ENCODE results near the gene GLA. TPM values are rescaled to one million over a fixed set of nuclear protein-coding genes. Genes with fewer than 3 reads are reported as not detected.
A peak's percentile ranks its signal among the peaks of the same experiment; 100 is the strongest.

The GLA gene
- total and polyA plus RNA-seq, 9 of the 15 experiments (the other 6 are each of a cell fraction or from before 2014, with no cell fraction given): 41.7 to 146 (median 73.8) TPM

DNA sequence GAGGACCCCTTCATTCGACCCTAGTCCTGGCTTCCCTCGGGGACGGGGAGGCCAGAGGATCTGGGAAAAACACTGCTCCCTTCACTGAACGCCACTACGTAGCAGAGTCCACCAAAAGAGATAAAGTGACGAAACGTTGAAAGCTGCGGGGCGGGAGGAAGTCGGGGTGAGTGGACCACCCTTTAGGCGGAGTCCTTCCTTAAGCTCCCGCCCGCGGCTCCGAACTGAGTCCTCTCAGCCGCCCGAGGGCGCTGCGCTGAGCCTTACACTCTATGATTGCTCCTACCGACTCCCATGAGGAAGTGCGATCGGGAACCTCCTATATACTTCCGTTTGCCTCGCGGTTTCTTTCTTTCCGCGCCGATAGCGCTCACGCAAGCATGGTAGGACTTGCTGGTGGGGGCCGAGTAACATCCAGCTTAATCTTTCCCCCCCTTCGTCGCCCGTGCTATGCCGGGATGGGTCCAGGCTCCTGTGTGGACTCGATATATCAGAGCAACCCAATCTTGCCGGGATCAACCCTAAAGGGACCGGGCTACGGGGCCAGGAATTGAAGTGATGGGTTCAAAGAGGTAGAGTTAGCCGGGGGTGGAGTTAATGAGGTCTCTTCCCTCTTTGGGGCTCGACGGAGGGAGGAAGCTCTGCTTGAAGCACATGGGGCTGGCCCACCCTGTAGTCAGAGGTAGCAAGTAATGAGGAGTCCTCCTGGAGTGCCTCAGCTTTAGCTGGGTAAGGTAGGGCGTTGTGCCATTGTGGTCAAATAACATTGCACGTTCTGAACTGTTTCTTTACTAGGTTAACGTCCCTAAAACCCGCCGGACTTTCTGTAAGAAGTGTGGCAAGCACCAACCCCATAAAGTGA lies 16.8 kb downstream of the GLA start, which contains the start of gene RPL36A (continued):
- TF ChIP-seq STAT6 (CRISPR knock-in tag; IDR thresholded peaks at IDR 0.05): no peak
- no peak for TF ChIP-seq ZNF778 (CRISPR knock-in tag; IDR thresholded peaks at IDR 0.05)
- TF ChIP-seq, protein P1, sequence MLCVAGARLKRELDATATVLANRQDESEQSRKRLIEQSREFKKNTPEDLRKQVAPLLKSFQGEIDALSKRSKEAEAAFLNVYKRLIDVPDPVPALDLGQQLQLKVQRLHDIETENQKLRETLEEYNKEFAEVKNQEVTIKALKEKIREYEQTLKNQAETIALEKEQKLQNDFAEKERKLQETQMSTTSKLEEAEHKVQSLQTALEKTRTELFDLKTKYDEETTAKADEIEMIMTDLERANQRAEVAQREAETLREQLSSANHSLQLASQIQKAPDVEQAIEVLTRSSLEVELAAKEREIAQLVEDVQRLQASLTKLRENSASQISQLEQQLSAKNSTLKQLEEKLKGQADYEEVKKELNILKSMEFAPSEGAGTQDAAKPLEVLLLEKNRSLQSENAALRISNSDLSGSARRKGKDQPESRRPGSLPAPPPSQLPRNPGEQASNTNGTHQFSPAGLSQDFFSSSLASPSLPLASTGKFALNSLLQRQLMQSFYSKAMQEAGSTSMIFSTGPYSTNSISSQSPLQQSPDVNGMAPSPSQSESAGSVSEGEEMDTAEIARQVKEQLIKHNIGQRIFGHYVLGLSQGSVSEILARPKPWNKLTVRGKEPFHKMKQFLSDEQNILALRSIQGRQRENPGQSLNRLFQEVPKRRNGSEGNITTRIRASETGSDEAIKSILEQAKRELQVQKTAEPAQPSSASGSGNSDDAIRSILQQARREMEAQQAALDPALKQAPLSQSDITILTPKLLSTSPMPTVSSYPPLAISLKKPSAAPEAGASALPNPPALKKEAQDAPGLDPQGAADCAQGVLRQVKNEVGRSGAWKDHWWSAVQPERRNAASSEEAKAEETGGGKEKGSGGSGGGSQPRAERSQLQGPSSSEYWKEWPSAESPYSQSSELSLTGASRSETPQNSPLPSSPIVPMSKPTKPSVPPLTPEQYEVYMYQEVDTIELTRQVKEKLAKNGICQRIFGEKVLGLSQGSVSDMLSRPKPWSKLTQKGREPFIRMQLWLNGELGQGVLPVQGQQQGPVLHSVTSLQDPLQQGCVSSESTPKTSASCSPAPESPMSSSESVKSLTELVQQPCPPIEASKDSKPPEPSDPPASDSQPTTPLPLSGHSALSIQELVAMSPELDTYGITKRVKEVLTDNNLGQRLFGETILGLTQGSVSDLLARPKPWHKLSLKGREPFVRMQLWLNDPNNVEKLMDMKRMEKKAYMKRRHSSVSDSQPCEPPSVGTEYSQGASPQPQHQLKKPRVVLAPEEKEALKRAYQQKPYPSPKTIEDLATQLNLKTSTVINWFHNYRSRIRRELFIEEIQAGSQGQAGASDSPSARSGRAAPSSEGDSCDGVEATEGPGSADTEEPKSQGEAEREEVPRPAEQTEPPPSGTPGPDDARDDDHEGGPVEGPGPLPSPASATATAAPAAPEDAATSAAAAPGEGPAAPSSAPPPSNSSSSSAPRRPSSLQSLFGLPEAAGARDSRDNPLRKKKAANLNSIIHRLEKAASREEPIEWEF (CRISPR knock-in tag; IDR thresholded peaks at IDR 0.05): no peak
- TF ChIP-seq ZNF668 (CRISPR knock-in tag; IDR thresholded peaks at IDR 0.05): no peak
- no peak for TF ChIP-seq HNRNPK (IDR thresholded peaks at IDR 0.05; ENCODE audit: low read depth, low read length, poor library complexity, severe bottlenecking)
- TF ChIP-seq HSF4 (CRISPR knock-in tag; IDR thresholded peaks at IDR 0.05; ENCODE audit: borderline replicate concordance): no peak
- no peak for TF ChIP-seq DACH1 (IDR thresholded peaks at IDR 0.05; ENCODE audit: partially characterized antibody)
- TF ChIP-seq KLF16 (IDR thresholded peaks at IDR 0.05): no peak
- no peak; a peak in 1 of 4 replicates for TF ChIP-seq RAD21 (CRISPR knock-in tag; conservative IDR thresholded peaks at IDR 0.05 in 1 of 2, IDR thresholded peaks at IDR 0.05 in 1 of 2)
- peak; percentile 26; the same call in 1 of the 2 replicates for TF ChIP-seq C11orf30 (IDR thresholded peaks at IDR 0.05; ENCODE audit: low read depth)
- TF ChIP-seq, protein P2, sequence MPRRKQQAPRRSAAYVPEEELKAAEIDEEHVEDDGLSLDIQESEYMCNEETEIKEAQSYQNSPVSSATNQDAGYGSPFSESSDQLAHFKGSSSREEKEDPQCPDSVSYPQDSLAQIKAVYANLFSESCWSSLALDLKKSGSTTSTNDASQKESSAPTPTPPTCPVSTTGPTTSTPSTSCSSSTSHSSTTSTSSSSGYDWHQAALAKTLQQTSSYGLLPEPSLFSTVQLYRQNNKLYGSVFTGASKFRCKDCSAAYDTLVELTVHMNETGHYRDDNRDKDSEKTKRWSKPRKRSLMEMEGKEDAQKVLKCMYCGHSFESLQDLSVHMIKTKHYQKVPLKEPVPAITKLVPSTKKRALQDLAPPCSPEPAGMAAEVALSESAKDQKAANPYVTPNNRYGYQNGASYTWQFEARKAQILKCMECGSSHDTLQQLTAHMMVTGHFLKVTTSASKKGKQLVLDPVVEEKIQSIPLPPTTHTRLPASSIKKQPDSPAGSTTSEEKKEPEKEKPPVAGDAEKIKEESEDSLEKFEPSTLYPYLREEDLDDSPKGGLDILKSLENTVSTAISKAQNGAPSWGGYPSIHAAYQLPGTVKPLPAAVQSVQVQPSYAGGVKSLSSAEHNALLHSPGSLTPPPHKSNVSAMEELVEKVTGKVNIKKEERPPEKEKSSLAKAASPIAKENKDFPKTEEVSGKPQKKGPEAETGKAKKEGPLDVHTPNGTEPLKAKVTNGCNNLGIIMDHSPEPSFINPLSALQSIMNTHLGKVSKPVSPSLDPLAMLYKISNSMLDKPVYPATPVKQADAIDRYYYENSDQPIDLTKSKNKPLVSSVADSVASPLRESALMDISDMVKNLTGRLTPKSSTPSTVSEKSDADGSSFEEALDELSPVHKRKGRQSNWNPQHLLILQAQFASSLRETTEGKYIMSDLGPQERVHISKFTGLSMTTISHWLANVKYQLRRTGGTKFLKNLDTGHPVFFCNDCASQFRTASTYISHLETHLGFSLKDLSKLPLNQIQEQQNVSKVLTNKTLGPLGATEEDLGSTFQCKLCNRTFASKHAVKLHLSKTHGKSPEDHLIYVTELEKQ (CRISPR knock-in tag; IDR thresholded peaks at IDR 0.05): no peak
- TF ChIP-seq SAFB2 (IDR thresholded peaks at IDR 0.05; ENCODE audit: borderline replicate concordance, low read depth, low read length, severe bottlenecking): no peak

Data from K562 (cell line).